HG03060 (cell line): ENCODE results near the gene PRKAG2.
"Not testable (repeated sequence)": the region's sequence is repeated elsewhere in the genome, so short reads cannot be mapped to it uniquely, and the experiment has no call there.

Experiments used
- ATAC-seq: cut with Tn5 transposase; IDR thresholded peaks from one replicate; pipeline ENCODE4 v1.9.1; 2021; ENCODE audit warnings: low read depth, moderate number of reproducible peaks; ENCODE audit not compliant: unreplicated experiment

The PRKAG2 gene

GRCh38 chr7:151853896-151854719 lies 22.8 kb downstream of the PRKAG2 start:
- ATAC-seq, result no peak

- no peak for ATAC-seq
Observed at GRCh38 chr7:151852486-151853396, 24.2 kb downstream of the PRKAG2 start.

GRCh38 chr7:151851782-151852181 lies 25.1 kb downstream of the PRKAG2 start:
- no peak for ATAC-seq

DNA sequence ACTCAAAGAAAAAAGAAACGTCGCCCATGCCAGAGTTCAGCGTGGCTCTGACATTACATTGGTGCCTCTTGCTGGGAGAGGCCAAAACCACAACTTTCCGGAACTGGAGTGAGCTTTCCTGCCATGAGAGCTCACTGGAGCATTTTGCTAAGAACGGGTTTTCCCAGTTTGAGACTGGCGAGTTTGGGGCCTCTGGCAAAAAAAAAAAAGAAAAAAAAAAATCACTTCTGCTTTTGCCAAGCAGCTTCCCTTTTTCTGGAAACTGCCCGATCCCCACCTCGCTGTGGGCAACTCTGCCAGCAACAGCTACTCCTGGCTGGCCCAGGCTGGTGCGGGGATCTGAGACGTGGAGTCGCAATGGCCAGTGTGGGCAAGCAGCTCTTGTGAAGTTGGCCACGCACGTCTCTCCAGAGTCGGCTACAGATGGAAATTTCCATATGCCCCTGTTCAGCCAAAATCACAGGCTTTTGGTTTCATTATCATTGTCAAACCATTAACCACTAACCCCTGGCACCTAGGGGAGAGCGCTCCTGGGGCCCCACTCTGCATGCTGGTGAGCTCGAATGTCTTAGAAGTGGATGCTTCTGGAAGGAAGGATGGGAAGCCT lies 25.7 kb downstream of the PRKAG2 start:
- no peak for ATAC-seq

- no peak for ATAC-seq
Observed at GRCh38 chr7:151850491-151851124, 26.3 kb downstream of the PRKAG2 start.

DNA sequence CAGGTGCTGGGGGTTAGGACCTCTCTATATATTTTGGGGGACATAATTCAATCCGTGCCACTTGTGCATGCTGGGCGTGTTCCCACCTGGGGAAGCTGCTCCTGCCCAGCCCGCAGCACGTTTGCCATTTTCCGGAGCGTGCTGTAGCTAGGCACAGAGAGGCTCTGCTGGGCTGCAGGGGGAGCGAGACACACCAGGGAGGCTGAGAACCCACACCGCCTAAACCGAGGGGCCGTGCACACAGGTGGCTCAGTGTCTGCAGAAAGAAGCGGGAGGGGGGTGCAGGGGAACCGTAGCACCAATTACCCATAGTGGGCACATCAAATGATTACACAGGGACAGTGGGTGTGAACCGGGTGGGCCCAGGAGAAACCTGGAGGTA lies 27.0 kb downstream of the PRKAG2 start:
- no peak for ATAC-seq

DNA sequence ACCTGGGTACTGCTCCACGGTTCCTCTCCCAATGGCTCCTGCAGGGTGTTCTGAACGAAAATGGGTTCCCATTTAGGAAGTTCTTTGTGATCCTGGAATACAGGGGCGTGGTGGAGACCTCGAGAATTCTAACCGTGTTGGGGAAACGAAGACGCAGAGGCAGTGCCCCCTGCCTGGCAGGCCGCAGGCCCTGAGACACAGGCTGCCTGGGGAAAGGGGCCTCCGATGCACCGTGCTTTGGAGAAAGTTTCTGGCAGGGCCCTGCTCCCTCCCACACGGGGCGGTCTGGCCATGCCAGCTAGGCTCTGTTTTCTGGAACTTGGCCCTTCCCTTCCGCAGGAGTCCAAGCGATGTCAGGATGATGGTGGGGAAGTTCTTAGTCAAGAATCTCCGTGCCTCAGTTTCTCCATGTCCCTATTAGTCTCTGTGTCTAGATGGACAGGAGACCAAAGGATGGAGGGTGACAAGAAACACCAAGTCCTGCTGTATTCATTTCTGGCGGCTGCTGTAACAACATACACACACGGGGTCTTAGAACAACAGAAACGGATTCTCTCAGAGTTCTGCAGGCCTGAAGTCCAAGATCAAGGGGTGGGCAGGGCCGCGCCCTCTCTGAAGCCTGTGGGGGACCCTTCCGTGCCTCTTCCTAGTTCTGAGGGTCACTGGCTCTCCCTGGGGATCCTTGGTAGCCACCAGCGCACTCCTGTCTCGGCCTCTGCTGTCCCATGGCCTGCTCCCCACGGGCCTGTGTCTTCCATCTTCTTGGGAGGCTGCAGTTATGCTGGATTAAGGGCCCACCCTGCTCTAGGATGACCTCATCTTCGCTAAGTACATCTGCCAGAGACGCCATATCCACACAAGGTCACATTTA lies 27.7 kb downstream of the PRKAG2 start:
- no peak for ATAC-seq

DNA sequence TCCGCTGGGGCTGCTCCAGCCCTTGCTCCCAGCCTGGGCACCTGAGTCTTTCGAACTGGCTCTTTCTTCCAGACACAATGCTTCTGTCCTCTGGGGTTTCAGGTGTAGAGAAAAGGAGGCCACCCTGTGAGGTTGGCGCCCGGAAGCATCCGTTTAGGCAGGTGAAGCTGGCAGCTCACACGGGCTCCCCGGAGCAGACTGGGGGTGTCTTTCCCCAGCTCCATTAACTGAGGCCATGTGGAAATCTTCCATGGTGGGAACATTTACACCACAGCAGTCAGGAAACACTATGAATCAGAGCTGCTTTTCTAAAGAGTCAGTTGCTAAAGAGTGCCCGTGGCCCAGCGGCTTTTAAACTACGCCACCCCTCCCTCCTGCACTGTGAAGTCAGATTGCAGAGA lies 29.2 kb downstream of the PRKAG2 start:
- no peak for ATAC-seq

- ATAC-seq, result no peak
Observed at GRCh38 chr7:151847136-151847535, 29.8 kb downstream of the PRKAG2 start.

GRCh38 chr7:151845412-151846205 lies 31.3 kb downstream of the PRKAG2 start:
- no peak for ATAC-seq

DNA sequence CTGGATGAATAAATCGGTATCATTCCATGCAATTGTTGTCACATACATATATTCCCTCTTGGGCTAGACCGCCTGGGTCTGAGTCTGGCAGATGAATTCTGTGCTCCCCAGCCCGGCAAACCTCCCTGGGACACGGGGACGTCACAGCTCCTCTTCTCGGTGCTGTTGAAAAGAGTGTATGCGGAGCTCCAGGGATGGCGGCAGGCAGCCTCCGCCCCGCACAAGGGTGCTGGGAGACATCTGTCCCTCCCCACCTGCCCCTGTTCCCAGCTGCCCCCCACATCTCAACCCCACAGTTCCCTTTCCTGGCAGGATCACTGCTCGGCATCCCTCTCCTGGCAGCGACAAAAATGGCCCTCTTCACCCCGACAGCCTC lies 32.1 kb downstream of the PRKAG2 start:
- no peak for ATAC-seq

DNA sequence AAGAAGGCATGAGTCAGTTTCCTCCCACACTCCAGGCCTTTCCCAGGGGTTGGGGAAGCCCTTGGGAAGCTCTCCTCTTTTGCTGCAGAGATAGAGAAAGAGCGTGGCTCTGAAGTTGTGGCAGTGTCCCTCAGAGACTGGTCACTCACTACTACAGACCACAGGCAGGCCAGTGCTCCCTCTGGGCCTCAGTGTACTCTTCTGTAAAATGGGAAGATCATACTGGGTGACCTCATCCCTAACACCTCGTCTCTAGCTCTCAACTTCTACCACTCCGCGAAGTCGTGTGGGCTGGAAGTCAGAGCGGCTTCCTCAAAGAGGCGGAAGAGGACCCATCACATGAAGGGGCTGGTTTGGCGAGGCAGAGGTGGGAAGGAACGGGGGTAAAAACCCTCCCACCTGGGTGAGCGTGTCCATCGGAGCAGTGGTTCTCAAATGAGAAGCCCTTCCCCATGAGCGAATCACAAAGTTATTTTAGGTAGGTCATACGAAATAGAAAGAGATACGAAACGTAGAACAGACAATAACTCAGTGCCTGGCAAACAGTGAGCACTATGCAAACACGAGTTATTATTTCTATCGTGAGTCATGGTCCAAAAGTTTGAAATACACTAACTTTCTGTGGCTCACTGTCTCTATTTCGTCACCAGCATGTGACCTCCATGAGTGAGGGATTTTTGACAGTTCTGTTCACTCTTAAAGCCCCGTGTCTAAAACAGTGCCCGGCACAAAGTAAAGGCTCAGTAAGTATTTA lies 32.7 kb downstream of the PRKAG2 start:
- no peak for ATAC-seq

- ATAC-seq, result no peak
Observed at GRCh38 chr7:151843181-151843580, 33.7 kb downstream of the PRKAG2 start.

DNA sequence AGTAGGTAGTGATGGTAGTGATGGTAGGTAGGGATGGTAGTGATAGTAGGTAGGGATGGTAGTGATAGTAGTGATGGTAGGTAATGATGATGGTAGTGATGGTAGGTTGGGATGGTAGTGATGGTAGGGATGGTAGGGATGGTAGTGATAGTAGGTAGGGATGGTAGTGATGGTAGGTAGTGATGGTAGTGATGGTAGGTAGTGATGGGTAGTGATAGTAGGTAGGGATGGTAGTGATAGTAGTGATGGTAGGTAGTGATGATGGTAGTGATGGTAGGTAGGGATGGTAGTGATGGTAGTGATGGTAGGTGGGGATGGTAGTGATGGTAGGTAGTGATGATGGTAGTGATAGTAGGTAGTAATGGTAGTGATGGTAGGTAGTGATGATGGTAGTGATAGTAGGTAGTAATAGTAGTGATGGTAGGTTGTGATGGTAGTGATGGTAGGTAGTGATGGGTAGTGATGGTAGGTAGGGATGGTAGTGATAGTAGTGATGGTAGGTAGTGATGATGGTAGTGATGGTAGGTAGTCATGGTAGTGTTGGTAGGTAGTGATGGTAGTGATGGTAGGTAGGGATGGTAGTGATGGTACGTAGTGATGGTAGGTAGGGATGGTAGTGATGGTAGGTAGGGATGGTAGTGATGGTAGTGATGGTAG lies 35.4 kb downstream of the PRKAG2 start:
- not testable (repeated sequence) for ATAC-seq

DNA sequence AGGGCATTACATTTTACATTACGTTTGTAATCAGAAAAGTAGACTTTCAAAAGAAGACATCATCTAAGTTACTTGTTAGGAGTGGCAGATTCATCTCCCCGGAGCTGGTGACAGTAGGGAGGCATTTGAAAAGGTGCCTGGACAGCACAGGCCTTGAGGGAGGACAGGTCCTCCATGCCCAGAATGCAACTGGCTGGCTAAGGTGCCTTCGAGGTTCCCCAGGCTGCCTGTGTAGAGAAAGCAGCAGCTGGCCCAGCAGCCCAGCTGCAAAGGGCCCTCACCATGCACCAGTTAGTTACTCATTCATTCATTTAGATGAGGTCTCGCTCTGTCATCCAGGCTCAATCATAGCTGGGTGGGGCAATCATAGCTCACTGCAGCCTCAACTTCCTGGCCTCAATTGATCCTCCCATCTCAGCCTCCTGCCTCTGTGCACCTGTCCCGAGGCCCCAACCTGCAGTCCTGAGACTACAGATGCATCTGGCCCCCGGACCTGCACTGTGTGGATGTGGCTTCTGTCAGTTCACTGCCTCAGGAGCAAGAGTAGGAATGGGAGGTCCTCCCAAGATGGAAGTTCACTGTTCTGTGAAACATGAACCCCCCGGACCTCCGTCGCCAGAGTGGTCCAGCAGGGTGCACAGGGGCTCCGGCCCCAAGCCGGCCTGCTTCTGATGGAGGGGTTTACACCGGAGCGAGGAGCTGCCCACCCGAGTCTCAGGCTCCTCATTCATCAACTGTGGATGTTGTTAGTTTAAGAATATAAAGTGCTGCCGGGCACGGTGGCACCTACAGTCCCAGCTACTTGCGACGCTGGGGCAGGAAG lies 36.6 kb downstream of the PRKAG2 start:
- ATAC-seq, result no peak

GRCh38 chr7:151839451-151839921 lies 37.4 kb downstream of the PRKAG2 start:
- ATAC-seq, result peak; percentile 16

DNA sequence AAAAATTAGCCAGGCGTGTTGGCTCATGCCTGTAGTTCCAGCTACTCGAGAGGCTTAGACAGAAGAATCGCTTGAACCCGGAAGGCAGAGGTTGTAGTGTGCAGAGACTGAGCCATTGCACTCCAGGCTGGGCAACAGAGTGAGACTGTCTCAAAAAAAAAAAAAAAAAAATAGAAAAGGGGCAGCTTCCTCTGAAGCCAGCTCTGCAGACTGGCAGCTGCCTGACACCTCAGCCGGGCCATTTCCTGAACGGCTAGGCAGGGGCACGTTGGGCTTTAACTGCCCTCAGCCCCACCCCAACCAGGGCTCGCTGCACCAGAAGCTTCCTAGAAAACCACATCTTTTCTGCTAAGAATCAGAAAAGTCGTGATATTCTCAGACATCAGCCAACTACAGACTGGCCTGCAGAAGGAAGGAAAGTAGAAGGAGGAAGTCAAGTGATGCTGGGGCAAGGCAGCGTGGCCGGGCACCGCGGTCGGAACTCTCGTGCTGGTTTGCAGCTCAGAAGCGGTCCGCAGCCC lies 38.0 kb downstream of the PRKAG2 start:
- peak; percentile 43 for ATAC-seq
